ENCODE results near the gene EPB41L4B. TPM values are rescaled to one million over a fixed set of nuclear protein-coding genes. Genes with fewer than 3 reads are reported as not detected.

Gene EPB41L4B
- polyA plus RNA-seq, 1 donor from 2014 or later: 4.1 TPM

DNA sequence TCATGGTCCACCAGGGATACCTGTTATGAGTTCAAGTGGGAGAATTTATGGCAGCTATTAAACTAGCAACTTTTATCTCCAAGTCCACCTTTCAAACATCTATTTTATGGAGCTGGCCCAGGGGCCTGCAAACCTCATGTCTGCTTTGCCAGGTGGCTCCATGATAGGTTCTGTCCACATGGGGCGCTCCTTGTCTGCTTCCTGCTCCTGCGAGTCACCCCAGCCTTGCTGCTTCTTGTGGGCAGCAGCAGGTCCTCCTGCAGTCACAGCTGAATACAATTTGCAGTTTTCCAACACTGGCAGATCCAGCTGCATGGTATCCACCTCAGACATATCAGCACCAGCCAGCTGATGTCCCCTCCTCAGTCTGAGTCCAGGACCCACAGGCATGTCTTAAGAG lies 114.2 kb downstream of the EPB41L4B start:
- Histone ChIP-seq H3K9me2 (ENCODE audit: insufficient read depth, low read length) (no peaks in the 10 kb centered on the region), H3K9ac (ENCODE audit: low read length) (no peak overlapping the region), H3K27me3 (ENCODE audit: insufficient read depth, low read depth, low read length) (no peaks in the 10 kb centered on the region), H2AFZ (ENCODE audit: low read depth, low read length) (no peak overlapping the region), H3K4me3 (ENCODE audit: low read length) (no peak overlapping the region), H3K27ac (ENCODE audit: low read length) (no peak overlapping the region), H3K36me3 (ENCODE audit: insufficient read depth, low read length) (no peaks in the 10 kb centered on the region), H3K9me3 (ENCODE audit: low read length) (no peaks in the 10 kb centered on the region), H4K20me1 (ENCODE audit: insufficient read depth) (no peaks in the 10 kb centered on the region), H3K79me2 (replicated peaks; ENCODE audit: insufficient read depth, low read length) (no peaks in the 10 kb centered on the region), H3F3A (ENCODE audit: insufficient read depth, low read length, poor library complexity, severe bottlenecking) (no peaks in the 10 kb centered on the region), H3K4me2 (ENCODE audit: low read length) (no peak overlapping the region)
- no peak for TF ChIP-seq EZH2 (IDR thresholded peaks at IDR 0.05; ENCODE audit: borderline replicate concordance, insufficient read depth, low read length, poor library complexity, severe bottlenecking)
- TF ChIP-seq TAF1 (IDR thresholded peaks at IDR 0.05; ENCODE audit: low read depth): no peak
- no peak for TF ChIP-seq SMC3 (conservative IDR thresholded peaks at IDR 0.05; ENCODE audit: poor library complexity)
- TF ChIP-seq EP300 (conservative IDR thresholded peaks at IDR 0.05; ENCODE audit: poor library complexity, severe bottlenecking): no peak
- TF ChIP-seq, protein P1, sequence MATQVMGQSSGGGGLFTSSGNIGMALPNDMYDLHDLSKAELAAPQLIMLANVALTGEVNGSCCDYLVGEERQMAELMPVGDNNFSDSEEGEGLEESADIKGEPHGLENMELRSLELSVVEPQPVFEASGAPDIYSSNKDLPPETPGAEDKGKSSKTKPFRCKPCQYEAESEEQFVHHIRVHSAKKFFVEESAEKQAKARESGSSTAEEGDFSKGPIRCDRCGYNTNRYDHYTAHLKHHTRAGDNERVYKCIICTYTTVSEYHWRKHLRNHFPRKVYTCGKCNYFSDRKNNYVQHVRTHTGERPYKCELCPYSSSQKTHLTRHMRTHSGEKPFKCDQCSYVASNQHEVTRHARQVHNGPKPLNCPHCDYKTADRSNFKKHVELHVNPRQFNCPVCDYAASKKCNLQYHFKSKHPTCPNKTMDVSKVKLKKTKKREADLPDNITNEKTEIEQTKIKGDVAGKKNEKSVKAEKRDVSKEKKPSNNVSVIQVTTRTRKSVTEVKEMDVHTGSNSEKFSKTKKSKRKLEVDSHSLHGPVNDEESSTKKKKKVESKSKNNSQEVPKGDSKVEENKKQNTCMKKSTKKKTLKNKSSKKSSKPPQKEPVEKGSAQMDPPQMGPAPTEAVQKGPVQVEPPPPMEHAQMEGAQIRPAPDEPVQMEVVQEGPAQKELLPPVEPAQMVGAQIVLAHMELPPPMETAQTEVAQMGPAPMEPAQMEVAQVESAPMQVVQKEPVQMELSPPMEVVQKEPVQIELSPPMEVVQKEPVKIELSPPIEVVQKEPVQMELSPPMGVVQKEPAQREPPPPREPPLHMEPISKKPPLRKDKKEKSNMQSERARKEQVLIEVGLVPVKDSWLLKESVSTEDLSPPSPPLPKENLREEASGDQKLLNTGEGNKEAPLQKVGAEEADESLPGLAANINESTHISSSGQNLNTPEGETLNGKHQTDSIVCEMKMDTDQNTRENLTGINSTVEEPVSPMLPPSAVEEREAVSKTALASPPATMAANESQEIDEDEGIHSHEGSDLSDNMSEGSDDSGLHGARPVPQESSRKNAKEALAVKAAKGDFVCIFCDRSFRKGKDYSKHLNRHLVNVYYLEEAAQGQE (IDR thresholded peaks at IDR 0.05; ENCODE audit: borderline replicate concordance): no peak
- no peak for TF ChIP-seq MXI1 (conservative IDR thresholded peaks at IDR 0.05; ENCODE audit: poor library complexity, severe bottlenecking)
- TF ChIP-seq, protein P2, sequence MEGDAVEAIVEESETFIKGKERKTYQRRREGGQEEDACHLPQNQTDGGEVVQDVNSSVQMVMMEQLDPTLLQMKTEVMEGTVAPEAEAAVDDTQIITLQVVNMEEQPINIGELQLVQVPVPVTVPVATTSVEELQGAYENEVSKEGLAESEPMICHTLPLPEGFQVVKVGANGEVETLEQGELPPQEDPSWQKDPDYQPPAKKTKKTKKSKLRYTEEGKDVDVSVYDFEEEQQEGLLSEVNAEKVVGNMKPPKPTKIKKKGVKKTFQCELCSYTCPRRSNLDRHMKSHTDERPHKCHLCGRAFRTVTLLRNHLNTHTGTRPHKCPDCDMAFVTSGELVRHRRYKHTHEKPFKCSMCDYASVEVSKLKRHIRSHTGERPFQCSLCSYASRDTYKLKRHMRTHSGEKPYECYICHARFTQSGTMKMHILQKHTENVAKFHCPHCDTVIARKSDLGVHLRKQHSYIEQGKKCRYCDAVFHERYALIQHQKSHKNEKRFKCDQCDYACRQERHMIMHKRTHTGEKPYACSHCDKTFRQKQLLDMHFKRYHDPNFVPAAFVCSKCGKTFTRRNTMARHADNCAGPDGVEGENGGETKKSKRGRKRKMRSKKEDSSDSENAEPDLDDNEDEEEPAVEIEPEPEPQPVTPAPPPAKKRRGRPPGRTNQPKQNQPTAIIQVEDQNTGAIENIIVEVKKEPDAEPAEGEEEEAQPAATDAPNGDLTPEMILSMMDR (IDR thresholded peaks at IDR 0.05; ENCODE audit: poor library complexity, severe bottlenecking): no peak
- no peak for TF ChIP-seq RAD21 (conservative IDR thresholded peaks at IDR 0.05)
- no peak for TF ChIP-seq POLR2AphosphoS5 (IDR thresholded peaks at IDR 0.05)

DNA sequence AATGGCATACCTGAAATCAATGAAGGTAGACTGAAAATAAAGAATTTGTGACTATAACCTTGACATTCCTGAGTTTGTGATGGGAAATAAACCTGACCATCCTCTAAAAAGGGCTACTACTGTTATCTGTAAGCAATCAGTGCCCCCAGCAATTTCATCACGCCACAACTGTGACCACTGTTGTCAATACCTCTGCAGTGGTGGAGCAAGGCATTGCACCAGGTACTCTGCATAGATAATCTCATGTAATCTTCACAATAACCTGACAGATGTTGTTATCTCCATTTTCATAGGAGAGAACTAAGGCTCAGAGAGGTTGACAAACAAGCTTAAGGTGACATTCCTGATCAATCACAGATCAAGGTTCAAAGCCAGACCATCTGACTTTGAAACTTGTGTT lies 115.3 kb downstream of the EPB41L4B start:
- no peaks in the 10 kb centered on the region for H3K79me2 ChIP-seq (replicated peaks; ENCODE audit: insufficient read depth, low read length)
- no peak overlapping the region for H3K4me2 ChIP-seq (ENCODE audit: low read length)
- H3K9me3 ChIP-seq (ENCODE audit: low read length): no peaks in the 10 kb centered on the region
- no peak overlapping the region for H2AFZ ChIP-seq (ENCODE audit: low read depth, low read length)
- H3K27ac ChIP-seq (ENCODE audit: low read length): no peak overlapping the region
- TF ChIP-seq EZH2 (IDR thresholded peaks at IDR 0.05; ENCODE audit: borderline replicate concordance, insufficient read depth, low read length, poor library complexity, severe bottlenecking) (no peak), TAF1 (IDR thresholded peaks at IDR 0.05; ENCODE audit: low read depth) (no peak), RAD21 (conservative IDR thresholded peaks at IDR 0.05) (no peak), EP300 (conservative IDR thresholded peaks at IDR 0.05; ENCODE audit: poor library complexity, severe bottlenecking) (no peak), SMC3 (conservative IDR thresholded peaks at IDR 0.05; ENCODE audit: poor library complexity) (no peak), MXI1 (conservative IDR thresholded peaks at IDR 0.05; ENCODE audit: poor library complexity, severe bottlenecking) (no peak), POLR2AphosphoS5 (IDR thresholded peaks at IDR 0.05) (no peak)
- TF ChIP-seq, protein P1 (IDR thresholded peaks at IDR 0.05; ENCODE audit: borderline replicate concordance): no peak
- TF ChIP-seq, protein P2 (IDR thresholded peaks at IDR 0.05; ENCODE audit: poor library complexity, severe bottlenecking): no peak
- no peak overlapping the region for H3K9ac ChIP-seq (ENCODE audit: low read length)
- H4K20me1 ChIP-seq (ENCODE audit: insufficient read depth): no peaks in the 10 kb centered on the region
- no peaks in the 10 kb centered on the region for H3F3A ChIP-seq (ENCODE audit: insufficient read depth, low read length, poor library complexity, severe bottlenecking)
- no peaks in the 10 kb centered on the region for H3K27me3 ChIP-seq (ENCODE audit: insufficient read depth, low read depth, low read length)
- no peaks in the 10 kb centered on the region for H3K9me2 ChIP-seq (ENCODE audit: insufficient read depth, low read length)
- H3K36me3 ChIP-seq (ENCODE audit: insufficient read depth, low read length): no peaks in the 10 kb centered on the region
- H3K4me3 ChIP-seq (ENCODE audit: low read length): no peak overlapping the region

Data from neural cell (in vitro differentiated cells).